ENCODE data around the gene RTN4R. TPM values are rescaled to one million over a fixed set of nuclear protein-coding genes. Genes with fewer than 3 reads are reported as not detected.

The RTN4R gene
- total and polyA plus RNA-seq, 2 donors (not counting 1 experiment from before 2014, with no cell fraction given): 0.42 to 0.79 TPM

GRCh38 chr22:20211997-20212753 is 55.9 kb downstream of the RTN4R start:
- Mint-ChIP-seq H3K9me3 (ENCODE audit: insufficient read depth) (no peaks in the 10 kb centered on the region), H3K4me1 (peaks cover 14% of the 10 kb centered on the region), H3K27me3 (peaks cover 6% of the 10 kb centered on the region), H3K27ac (no peak overlapping the region), H3K4me3 (no peak overlapping the region)
- Histone ChIP-seq H3K79me2 (ENCODE audit: control insufficient read depth, insufficient read depth, low read length) (peaks cover 12% of the 10 kb centered on the region), H3K9ac (ENCODE audit: low read length) (no peak overlapping the region), H3K27ac (ENCODE audit: low read length in 2 of 2) (no peak overlapping the region), H3K27me3 (replicated peaks in 1 of 4; ENCODE audit: control extremely low read depth in 1 of 4, control insufficient read depth in 3 of 4, insufficient read depth in 4 of 4, low read length in 3 of 4) (peaks cover 0 to 8% (median 0%) of the 10 kb centered on the region in 4 experiments), H3K4me2 (replicated peaks; ENCODE audit: low read depth, low read length, poor library complexity, severe bottlenecking) (no peak overlapping the region), H3K4me3 (ENCODE audit: control extremely low read depth in 1 of 5, extremely low read depth in 1 of 5, insufficient read depth in 1 of 5, low read depth in 2 of 5, low read length in 4 of 5) (no peak overlapping the region), H4K20me1 (ENCODE audit: control insufficient read depth, insufficient read depth, low read length, poor library complexity, severe bottlenecking) (peaks cover 6% of the 10 kb centered on the region), H3K4me1 (ENCODE audit: control insufficient read depth in 2 of 2, insufficient read depth in 2 of 2, low read length in 2 of 2) (peaks cover 5 to 15% of the 10 kb centered on the region in 2 donors), H3K36me3 (replicated peaks in 1 of 2; ENCODE audit: control extremely low read depth in 1 of 2, control insufficient read depth in 1 of 2, extremely low read depth in 1 of 2, insufficient read depth in 2 of 2, low read length in 1 of 2) (no peaks in the 10 kb centered on the region), H2AFZ (ENCODE audit: insufficient read depth, low read depth, low read length, poor library complexity, severe bottlenecking) (no peak overlapping the region), H3K9me3 (ENCODE audit: control extremely low read depth in 1 of 3, control insufficient read depth in 2 of 3, insufficient read depth in 1 of 3, low read length in 2 of 3) (no peaks in the 10 kb centered on the region)
- 87% methylated on average over 26 of the region's 26 CpGs for WGBS (ENCODE audit: insufficient coverage)
- intact Hi-C loops (cut with micrococcal nuclease): no loop called here
- no peak for DNase-seq
- no peak for TF ChIP-seq CTCF (IDR thresholded peaks at IDR 0.05)
- TF ChIP-seq EZH2 (IDR thresholded peaks at IDR 0.05; ENCODE audit: borderline replicate concordance, insufficient read depth, low read depth, low read length, poor library complexity, severe bottlenecking): no peak
- no peak for ATAC-seq (ENCODE audit: low read depth)
- POLR2A ChIA-PET: no interaction called here
- CTCF ChIA-PET: no interaction called here

- POLR2A ChIA-PET: no interaction called here
- CTCF ChIA-PET: no interaction called here
- peaks cover 6% of the 10 kb centered on the region for H3K27me3 Mint-ChIP-seq
- intact Hi-C loops (cut with micrococcal nuclease): no loop called here
- Histone ChIP-seq H3K9me3 (ENCODE audit: control extremely low read depth in 1 of 3, control insufficient read depth in 2 of 3, insufficient read depth in 1 of 3, low read length in 2 of 3) (no peaks in the 10 kb centered on the region), H3K79me2 (ENCODE audit: control insufficient read depth, insufficient read depth, low read length) (peaks cover 19% of the 10 kb centered on the region), H3K4me3 (ENCODE audit: control extremely low read depth in 1 of 5, extremely low read depth in 1 of 5, insufficient read depth in 1 of 5, low read depth in 2 of 5, low read length in 4 of 5) (no peak overlapping the region), H3K9ac (ENCODE audit: low read length) (no peak overlapping the region), H3K27me3 (replicated peaks in 1 of 4; ENCODE audit: control extremely low read depth in 1 of 4, control insufficient read depth in 3 of 4, insufficient read depth in 4 of 4, low read length in 3 of 4) (peaks cover 0 to 8% (median 0%) of the 10 kb centered on the region in 4 experiments), H4K20me1 (ENCODE audit: control insufficient read depth, insufficient read depth, low read length, poor library complexity, severe bottlenecking) (peaks cover 6% of the 10 kb centered on the region), H3K4me2 (replicated peaks; ENCODE audit: low read depth, low read length, poor library complexity, severe bottlenecking) (no peak overlapping the region), H3K27ac (ENCODE audit: low read length in 2 of 2) (no peak overlapping the region), H3K4me1 (ENCODE audit: control insufficient read depth in 2 of 2, insufficient read depth in 2 of 2, low read length in 2 of 2) (peaks cover 11 to 22% of the 10 kb centered on the region in 2 donors), H3K36me3 (replicated peaks in 1 of 2; ENCODE audit: control extremely low read depth in 1 of 2, control insufficient read depth in 1 of 2, extremely low read depth in 1 of 2, insufficient read depth in 2 of 2, low read length in 1 of 2) (no peaks in the 10 kb centered on the region), H2AFZ (ENCODE audit: insufficient read depth, low read depth, low read length, poor library complexity, severe bottlenecking) (no peak overlapping the region)
- H3K4me1 Mint-ChIP-seq: peaks cover 19% of the 10 kb centered on the region
- H3K4me3 Mint-ChIP-seq: no peak overlapping the region
- ATAC-seq (ENCODE audit: low read depth) (no peak), DNase-seq (no peak)
- H3K9me3 Mint-ChIP-seq (ENCODE audit: insufficient read depth): no peaks in the 10 kb centered on the region
- WGBS (ENCODE audit: insufficient coverage): 98% methylated on average over 7 of the region's 10 CpGs
- TF ChIP-seq EZH2 (IDR thresholded peaks at IDR 0.05; ENCODE audit: borderline replicate concordance, insufficient read depth, low read depth, low read length, poor library complexity, severe bottlenecking) (no peak), CTCF (IDR thresholded peaks at IDR 0.05) (no peak)
- no peak overlapping the region for H3K27ac Mint-ChIP-seq
Observed at GRCh38 chr22:20211409-20211996, 56.6 kb downstream of the RTN4R start.
